HG02840 (cell line): ENCODE results near the gene CDH22.

Source experiments
- ATAC-seq: cut with Tn5 transposase; IDR thresholded peaks from one replicate; pipeline ENCODE4 v1.9.1; 2021; ENCODE audit warnings: mild to moderate bottlenecking, moderate library complexity, moderate number of reproducible peaks; ENCODE audit not compliant: unreplicated experiment, low FRiP score

CDH22 gene

GRCh38 chr20:46178891-46179290 is 129.4 kb downstream of the CDH22 start:
- no peak for ATAC-seq

- no peak for ATAC-seq
Measured at GRCh38 chr20:46177768-46178167, 130.5 kb downstream of the CDH22 start.

- ATAC-seq: no peak
Measured at GRCh38 chr20:46176739-46177378, 131.4 kb downstream of the CDH22 start.

- ATAC-seq: no peak
Measured at GRCh38 chr20:46175127-46175494, 133.2 kb downstream of the CDH22 start.

GRCh38 chr20:46174469-46175126 is 133.7 kb downstream of the CDH22 start:
- no peak for ATAC-seq

GRCh38 chr20:46173652-46174468 is 134.4 kb downstream of the CDH22 start:
- no peak for ATAC-seq

GRCh38 chr20:46172961-46173536 is 135.2 kb downstream of the CDH22 start:
- no peak for ATAC-seq

GRCh38 chr20:46172455-46172854 is 135.8 kb downstream of the CDH22 start:
- no peak for ATAC-seq

- ATAC-seq: no peak
Measured at GRCh38 chr20:46171909-46172308, 136.4 kb downstream of the CDH22 start.

GRCh38 chr20:46171476-46171875 is 136.8 kb downstream of the CDH22 start:
- no peak for ATAC-seq

GRCh38 chr20:46169245-46170171 is 138.8 kb downstream of the CDH22 start:
- no peak for ATAC-seq

- no peak for ATAC-seq
Measured at GRCh38 chr20:46168438-46168837, 139.9 kb downstream of the CDH22 start.

- ATAC-seq: no peak
Measured at GRCh38 chr20:46167080-46167479, 141.2 kb downstream of the CDH22 start.

- ATAC-seq: no peak
Measured at GRCh38 chr20:46164254-46164653, 144.0 kb downstream of the CDH22 start.

- ATAC-seq: no peak
Measured at GRCh38 chr20:46161921-46162320, 146.4 kb downstream of the CDH22 start.

GRCh38 chr20:46160661-46161060 is 147.6 kb downstream of the CDH22 start:
- no peak for ATAC-seq

GRCh38 chr20:46159101-46159897 is 149.0 kb downstream of the CDH22 start:
- no peak for ATAC-seq

- no peak for ATAC-seq
Measured at GRCh38 chr20:46158476-46158987, 149.8 kb downstream of the CDH22 start.

GRCh38 chr20:46157625-46158024 is 150.7 kb downstream of the CDH22 start:
- ATAC-seq: no peak
